OCI-LY7 (cell line): ENCODE results near the gene SATB2.

Source experiments
- EZH2phosphoT487 ChIP-seq: fragments of 200-600 bp; sonication (generic); IDR thresholded peaks from 2 replicates; pipeline ENCODE4 v1.6.1; 2018; ENCODE audit warnings: low read depth, borderline replicate concordance, mild to moderate bottlenecking, mixed run types, antibody characterized with exemption, low read length, moderate library complexity, mixed read lengths
- TF ChIP-seq, protein P1 (sequence below): fragments of 200-600 bp; sonication (generic); conservative IDR thresholded peaks from 2 replicates; pipeline ENCODE4 v1.5.1; 2014; ENCODE audit warnings: mild to moderate bottlenecking, antibody characterized with exemption, low read length, moderate library complexity, mixed read lengths

DNA sequence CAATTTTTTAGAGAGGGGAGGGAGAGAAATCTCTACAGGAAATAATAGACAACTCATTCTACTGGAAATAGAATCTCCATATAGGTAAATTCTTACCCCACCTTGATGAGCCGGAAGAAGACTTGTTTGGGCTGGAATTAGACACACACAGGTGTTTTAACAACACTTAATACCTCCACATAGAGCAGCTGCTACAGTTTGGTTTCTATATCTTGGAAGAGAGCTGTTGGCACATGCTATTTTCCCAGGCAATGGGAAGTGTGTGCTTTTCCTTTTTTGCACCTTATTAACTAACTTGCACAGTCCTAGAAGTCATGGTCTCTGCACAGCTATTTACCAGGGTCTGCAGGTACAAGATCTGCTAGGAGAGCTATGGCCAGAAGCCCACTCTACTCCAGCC is 73.7 kb downstream of the SATB2 start:
- TF ChIP-seq, protein P1, sequence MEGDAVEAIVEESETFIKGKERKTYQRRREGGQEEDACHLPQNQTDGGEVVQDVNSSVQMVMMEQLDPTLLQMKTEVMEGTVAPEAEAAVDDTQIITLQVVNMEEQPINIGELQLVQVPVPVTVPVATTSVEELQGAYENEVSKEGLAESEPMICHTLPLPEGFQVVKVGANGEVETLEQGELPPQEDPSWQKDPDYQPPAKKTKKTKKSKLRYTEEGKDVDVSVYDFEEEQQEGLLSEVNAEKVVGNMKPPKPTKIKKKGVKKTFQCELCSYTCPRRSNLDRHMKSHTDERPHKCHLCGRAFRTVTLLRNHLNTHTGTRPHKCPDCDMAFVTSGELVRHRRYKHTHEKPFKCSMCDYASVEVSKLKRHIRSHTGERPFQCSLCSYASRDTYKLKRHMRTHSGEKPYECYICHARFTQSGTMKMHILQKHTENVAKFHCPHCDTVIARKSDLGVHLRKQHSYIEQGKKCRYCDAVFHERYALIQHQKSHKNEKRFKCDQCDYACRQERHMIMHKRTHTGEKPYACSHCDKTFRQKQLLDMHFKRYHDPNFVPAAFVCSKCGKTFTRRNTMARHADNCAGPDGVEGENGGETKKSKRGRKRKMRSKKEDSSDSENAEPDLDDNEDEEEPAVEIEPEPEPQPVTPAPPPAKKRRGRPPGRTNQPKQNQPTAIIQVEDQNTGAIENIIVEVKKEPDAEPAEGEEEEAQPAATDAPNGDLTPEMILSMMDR, result no peak
- no peak for TF ChIP-seq EZH2phosphoT487
